Muscle of back (tissue), 11 donors: ENCODE measurements around the gene PPP2R1B. TPM values are rescaled to one million over a fixed set of nuclear protein-coding genes. Genes with fewer than 3 reads are reported as not detected.
A peak's percentile ranks its signal among the peaks of the same experiment; 100 is the strongest.

ENCODE experiments used
- DNase-seq, 3 donors: peaks; one replicate each; pipeline versions ENCODE4 v3.0.0 to v3.0.0-alpha.2; 2013
- polyA plus RNA-seq, 10 donors: library from polyadenylated mRNA; unstranded; fragments of 120-200 nt; gene quantifications; one replicate each; pipeline ENCODE4 v1.2.1, GENCODE V29; 2013; ENCODE audit not compliant: insufficient read length in 10 of 10

The PPP2R1B gene
- polyA plus RNA-seq, 10 donors = 8.9 to 16.1 (median 11.0) TPM

- no peak for DNase-seq
Measured at GRCh38 chr11:111697933-111698371, 68.2 kb downstream of the PPP2R1B start.

DNA sequence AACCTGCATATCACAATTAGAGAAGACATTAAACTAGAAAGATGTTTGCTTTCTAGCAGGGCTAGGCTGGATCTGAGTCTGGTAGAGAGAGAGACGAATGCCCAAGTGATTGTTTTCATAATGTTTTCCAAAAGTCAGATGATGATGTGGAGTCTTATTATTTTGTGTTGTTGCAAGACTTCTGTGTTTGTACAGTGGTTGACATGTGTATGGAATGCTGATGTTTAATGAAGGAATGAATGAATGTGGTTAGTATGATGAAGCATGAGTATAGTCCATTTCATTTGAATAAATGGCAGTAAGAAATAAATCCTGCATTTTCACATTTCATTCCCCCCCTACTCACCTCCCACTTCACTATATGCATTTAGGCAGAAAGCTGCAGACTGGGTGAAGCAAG lies 69.6 kb downstream of the PPP2R1B start:
- no peak for DNase-seq

DNA sequence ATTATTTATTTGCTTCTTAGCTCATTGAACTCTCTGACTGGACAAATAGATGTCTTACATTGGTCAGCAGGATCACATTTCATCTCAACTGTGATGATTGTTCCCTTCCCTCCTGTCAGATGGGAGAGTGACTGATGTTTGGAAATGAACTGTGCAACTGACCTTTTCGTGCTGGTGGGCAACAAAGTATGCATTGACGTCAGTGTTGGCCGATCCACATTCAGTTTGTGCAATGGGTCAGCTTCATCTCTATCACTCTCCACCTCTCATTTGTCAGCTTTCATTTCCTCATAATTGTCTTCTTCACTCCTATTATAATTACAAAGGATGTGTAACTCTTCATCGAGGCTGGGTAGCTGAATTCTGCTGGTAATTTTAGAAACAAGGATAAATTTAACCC lies 71.3 kb downstream of the PPP2R1B start:
- DNase-seq = peak in 1 of 3 donors; percentile 55

DNA sequence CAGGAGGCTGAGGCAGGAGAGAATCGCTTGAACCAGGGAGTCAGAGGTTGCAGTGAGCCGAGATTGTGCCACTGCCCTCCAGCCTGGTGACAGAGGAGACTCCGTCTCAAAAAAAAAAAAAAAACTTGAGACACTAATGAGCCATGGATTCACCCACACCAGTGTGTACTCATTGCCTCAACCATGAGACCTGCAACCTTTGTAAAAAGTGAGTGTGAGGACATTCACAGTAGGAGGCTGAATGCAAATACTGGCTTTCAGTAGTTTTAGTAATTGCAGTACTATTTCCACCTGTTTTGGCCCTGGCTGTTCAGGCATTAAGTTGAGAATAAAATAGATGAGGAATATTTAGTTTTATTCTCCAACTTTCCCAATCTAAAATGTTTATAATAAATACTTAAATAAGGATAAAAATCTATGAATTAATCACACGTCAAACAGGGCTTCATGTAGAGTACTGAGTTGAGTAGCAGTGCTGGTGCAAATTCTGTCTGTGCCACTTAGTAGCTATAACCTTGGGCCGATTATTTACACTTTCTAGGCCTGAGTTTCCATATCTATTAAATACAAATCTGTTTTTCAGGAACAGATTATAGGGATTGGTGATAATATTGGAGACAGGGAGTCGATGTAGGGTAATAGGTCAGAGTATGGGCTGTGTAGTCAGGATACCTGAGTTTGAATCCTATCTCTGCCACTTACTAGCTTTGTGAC lies 72.8 kb downstream of the PPP2R1B start:
- no peak for DNase-seq

GRCh38 chr11:111691741-111692140 lies 74.4 kb downstream of the PPP2R1B start:
- DNase-seq = no peak

- DNase-seq = no peak
Measured at GRCh38 chr11:111691176-111691575, 75.0 kb downstream of the PPP2R1B start.

DNA sequence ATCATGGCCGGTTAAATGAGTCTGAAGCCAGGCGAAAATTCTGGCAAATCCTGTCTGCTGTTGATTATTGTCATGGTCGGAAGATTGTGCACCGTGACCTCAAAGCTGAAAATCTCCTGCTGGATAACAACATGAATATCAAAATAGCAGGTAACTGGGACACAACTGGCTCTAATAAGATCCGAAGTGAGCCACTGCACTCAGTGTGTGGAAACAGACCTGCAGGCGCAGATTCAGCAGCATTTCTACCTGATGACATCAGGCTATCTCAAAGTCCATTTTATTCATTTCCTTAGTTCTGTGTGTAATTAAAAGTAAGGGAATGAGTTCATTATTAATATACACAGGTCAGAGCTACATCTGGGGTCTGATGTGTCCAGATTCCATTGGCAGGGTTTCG lies 78.2 kb downstream of the PPP2R1B start:
- DNase-seq = no peak

GRCh38 chr11:111684251-111684650 lies 81.9 kb downstream of the PPP2R1B start:
- DNase-seq = no peak

GRCh38 chr11:111683806-111684205 lies 82.4 kb downstream of the PPP2R1B start:
- DNase-seq = no peak

GRCh38 chr11:111680486-111681175 lies 85.6 kb downstream of the PPP2R1B start:
- DNase-seq = no peak

Other genes with a start within 250 kb of the PPP2R1B start
- 1 to 10 TPM; 4.1 to 8.9 (median 6.9) TPM for gene LAYN, start 225.7 kb downstream of the PPP2R1B start, polyA plus RNA-seq
- 10 to 100 TPM; 17.7 to 33.1 (median 21.9) TPM for gene SIK2, start 163.9 kb downstream of the PPP2R1B start, polyA plus RNA-seq
- 10 to 100 TPM; 21.8 to 33.3 (median 28.2) TPM for gene ALG9, start 105.2 kb upstream of the PPP2R1B start, polyA plus RNA-seq
- 1 to 10 TPM; 1.7 to 3.5 (median 2.4) TPM for gene FDXACB1, start 112.8 kb upstream of the PPP2R1B start, polyA plus RNA-seq
- gene CFAP68, start 113.2 kb upstream of the PPP2R1B start, polyA plus RNA-seq = 10 to 100 TPM; 13.9 to 22.5 (median 19.1) TPM
- gene CRYAB, start 145.4 kb upstream of the PPP2R1B start, polyA plus RNA-seq = 1,000 to 10,000 TPM in 1 of 10 donors, 100 to 1,000 TPM in 9; 407 to 1,057 (median 719) TPM
- gene HSPB2, start 146.3 kb upstream of the PPP2R1B start, polyA plus RNA-seq = 10 to 100 TPM; 49.6 to 93.5 (median 75.6) TPM
- 1 to 10 TPM; 1.5 to 3.4 (median 2.3) TPM for gene C11orf52, start 152.5 kb upstream of the PPP2R1B start, polyA plus RNA-seq
- gene DIXDC1, start 171.0 kb upstream of the PPP2R1B start, polyA plus RNA-seq = 10 to 100 TPM; 16.4 to 24.0 (median 18.7) TPM